ENCODE data around the gene GRB10.

GRB10 gene

GRCh38 chr7:50782375-50783208, at the start of gene GRB10:
Gene GRB10 (minus strand): TSS chr7:50782896. CDS start chr7:50732322, 50,574 bp downstream.
- no peak for FAIRE-seq

- FAIRE-seq = no peak
These were observed 46.1 kb upstream of the GRB10 start for GRCh38 chr7:50828801-50829200.

- no peak for FAIRE-seq
These were observed 45.4 kb upstream of the GRB10 start for GRCh38 chr7:50828116-50828515.

- FAIRE-seq = no peak
These were observed 44.6 kb upstream of the GRB10 start for GRCh38 chr7:50827281-50827680.

GRCh38 chr7:50826371-50827172, 43.9 kb upstream of the GRB10 start:
- FAIRE-seq = no peak

GRCh38 chr7:50825465-50825864, 42.8 kb upstream of the GRB10 start:
- FAIRE-seq = no peak

- FAIRE-seq = no peak
These were observed 42.2 kb upstream of the GRB10 start for GRCh38 chr7:50824882-50825281.

GRCh38 chr7:50822706-50823105, 40.0 kb upstream of the GRB10 start:
- FAIRE-seq = no peak

GRCh38 chr7:50822110-50822509, 39.4 kb upstream of the GRB10 start:
- no peak for FAIRE-seq

- FAIRE-seq = no peak
These were observed 38.8 kb upstream of the GRB10 start for GRCh38 chr7:50821457-50822008.

- FAIRE-seq = no peak
These were observed 35.6 kb upstream of the GRB10 start for GRCh38 chr7:50818324-50818723.

GRCh38 chr7:50817561-50817960, 34.9 kb upstream of the GRB10 start:
- no peak for FAIRE-seq

GRCh38 chr7:50815138-50815537, 32.4 kb upstream of the GRB10 start:
- FAIRE-seq = no peak

GRCh38 chr7:50814166-50814565, 31.5 kb upstream of the GRB10 start:
- no peak for FAIRE-seq

- no peak for FAIRE-seq
These were observed 30.3 kb upstream of the GRB10 start for GRCh38 chr7:50812841-50813475.

GRCh38 chr7:50812094-50812493, 29.4 kb upstream of the GRB10 start:
- no peak for FAIRE-seq

GRCh38 chr7:50808282-50808888, 25.7 kb upstream of the GRB10 start:
- no peak for FAIRE-seq

GRCh38 chr7:50807026-50807730, 24.5 kb upstream of the GRB10 start:
- no peak for FAIRE-seq

- FAIRE-seq = no peak
These were observed 23.4 kb upstream of the GRB10 start for GRCh38 chr7:50806143-50806542.

GRCh38 chr7:50805447-50806125, 22.9 kb upstream of the GRB10 start:
- FAIRE-seq = no peak
